Right lobe of liver (tissue), 6 donors: ENCODE measurements around the gene GTPBP8. TPM values are rescaled to one million over a fixed set of nuclear protein-coding genes. Genes with fewer than 3 reads are reported as not detected.
"Not testable (repeated sequence)": the region's sequence is repeated elsewhere in the genome, so short reads cannot be mapped to it uniquely, and the experiment has no call there.

Source experiments
- ATAC-seq, 4 donors: fragments of 200-7000 bp; cut with Tn5 transposase; one replicate each; pipeline ENCODE4 v1.9.1; 2020; ENCODE audit warnings: mild to moderate bottlenecking in 4 of 4, moderate library complexity in 4 of 4
- DNase-seq, 3 donors: peaks; one replicate each; pipeline ENCODE4 v3.0.0-alpha.2; 2020
- H3K27ac ChIP-seq, 3 donors: fragments of 200-600 bp; one replicate each; pipeline ENCODE4 v1.8.0; 2022
- H3K27me3 ChIP-seq, 2 donors: fragments of 200-600 bp; one replicate each; pipeline ENCODE4 v1.8.0; 2022
- H3K36me3 ChIP-seq, 4 donors: fragments of 200-600 bp; sonication (generic) in 1 of 4; one replicate each; pipeline versions ENCODE4 v1.5.1 to v1.8.0; 2017 to 2022; ENCODE audit warnings: control low read depth in 1 of 4
- H3K4me1 ChIP-seq, 4 donors: fragments of 200-600 bp; sonication (generic) in 1 of 4; one replicate each; pipeline versions ENCODE4 v1.5.1 to v1.8.0; 2017 to 2022; ENCODE audit warnings: control low read depth in 1 of 4
- H3K4me3 ChIP-seq, 3 donors: fragments of 200-600 bp; one replicate each; pipeline ENCODE4 v1.8.0; 2022
- H3K9me3 ChIP-seq, 4 donors: fragments of 200-600 bp; sonication (generic) in 1 of 4; one replicate each; pipeline versions ENCODE4 v1.5.1 to v1.8.0; 2017 to 2022; ENCODE audit warnings: control low read depth in 1 of 4
- CTCF ChIP-seq, 4 donors: fragments of 200-600 bp in 3 of 4; fragments of 450-650 bp in 1 of 4; IDR thresholded peaks; one replicate each; pipeline versions ENCODE4 v1.5.1 to v1.8.0; 2016 to 2022; ENCODE audit warnings: antibody characterized with exemption in 4 of 4, mild to moderate bottlenecking in 2 of 4
- POLR2A ChIP-seq: fragments of 450-650 bp; IDR thresholded peaks from one replicate; pipeline ENCODE4 v1.6.1; 2017; ENCODE audit warnings: antibody characterized with exemption, mild to moderate bottlenecking
- WGBS: methylation state at CpG from one replicate; pipeline ENCODE4 v1.1.6; 2018; ENCODE audit warnings: low coverage, low lambda C conversion rate; ENCODE audit not compliant: insufficient coverage; ENCODE audit errors: missing lambda C conversion rate; 5-methylcytosine and 5-hydroxymethylcytosine counted together
- intact Hi-C, 2 donors: fragments of 100-400 bp; cut with DNase I; formaldehyde crosslinking; loops; one replicate each; pipeline versions ENCODE4 v1.11.2 to v1.14.1; 2022
- total RNA-seq, 6 experiments: library from RNA; depleted of rRNA in 2 of 6; stranded (reverse); fragments of >200 nt in 2 of 6; fragmentation: NEBNext Ultra II Directional in 3 of 6; extraction: Animal tissue kit (Norgen Biotek cat#: 25700) in 3 of 6; gene quantifications; one replicate each; pipeline versions ENCODE4 v1.1.0 to v1.2.4, GENCODE V29; 2016 to 2023
- donor health status: DM: no; HTN: yes; CAD: no.
- donor health status: DM: no; HTN: no; CAD: no.
- donor health status: DM: no; HTN: no; CAD: no.
- donor health status: DM: no; HTN: yes; CAD: no.
- donor health status: DM: no; HTN: yes; CAD: no.

The GTPBP8 gene
- total RNA-seq, 6 experiments from 2014 or later, result 3.7 to 16.2 (median 7.5) TPM

GRCh38 chr3:113039546-113039945 is 48.8 kb downstream of the GTPBP8 start:
- no peak for ATAC-seq
- 97% methylated on average over 5 of the region's 5 CpGs for WGBS

GRCh38 chr3:113040231-113040630 is 49.4 kb downstream of the GTPBP8 start:
- Histone ChIP-seq H3K4me1 (no peaks in the 10 kb centered on the region), H3K9me3 (no peaks in the 10 kb centered on the region), H3K27ac (no peak overlapping the region), H3K36me3 (no peaks in the 10 kb centered on the region), H3K4me3 (no peak overlapping the region), H3K27me3 (no peaks in the 10 kb centered on the region)
- ATAC-seq (no peak), DNase-seq (no peak)
- WGBS, result 75% methylated on average over 4 of the region's 4 CpGs
- intact Hi-C loops, result no loop called here
- no peak for TF ChIP-seq POLR2A
- TF ChIP-seq CTCF (IDR thresholded peaks at IDR 0.05), result no peak

More at GRCh38 chr3:113039546-113039945, 48.8 kb downstream of the GTPBP8 start:
- Histone ChIP-seq H3K4me3 (no peak overlapping the region), H3K27me3 (no peaks in the 10 kb centered on the region), H3K9me3 (no peaks in the 10 kb centered on the region), H3K4me1 (no peaks in the 10 kb centered on the region), H3K27ac (no peak overlapping the region), H3K36me3 (no peaks in the 10 kb centered on the region)
- intact Hi-C loops, result no loop called here
- TF ChIP-seq POLR2A (no peak), CTCF (IDR thresholded peaks at IDR 0.05) (no peak)
- DNase-seq, result no peak

- no peaks in the 10 kb centered on the region for H3K9me3 ChIP-seq
- no peaks in the 10 kb centered on the region for H3K36me3 ChIP-seq
- no peak overlapping the region for H3K4me3 ChIP-seq
- DNase-seq (no peak), ATAC-seq (no peak)
- intact Hi-C loops, result no loop called here
- TF ChIP-seq CTCF (IDR thresholded peaks at IDR 0.05) (no peak), POLR2A (no peak)
- no peaks in the 10 kb centered on the region for H3K27me3 ChIP-seq
- 58% methylated on average over 2 of the region's 2 CpGs for WGBS
- no peak overlapping the region for H3K27ac ChIP-seq
- no peaks in the 10 kb centered on the region for H3K4me1 ChIP-seq
Observed at GRCh38 chr3:113043686-113044085, 52.9 kb downstream of the GTPBP8 start.

GRCh38 chr3:113046186-113046965 is 55.6 kb downstream of the GTPBP8 start:
- H3K36me3 ChIP-seq, H3K9me3 ChIP-seq, H3K27ac ChIP-seq, intact Hi-C loops, H3K4me3 ChIP-seq, H3K27me3 ChIP-seq, DNase-seq, H3K4me1 ChIP-seq, ATAC-seq: not testable (repeated sequence)
- no CpG with 5 or more reads among the region's 55 CpGs for whole genome bisulfite sequencing

GRCh38 chr3:113051302-113051711 is 60.5 kb downstream of the GTPBP8 start:
- TF ChIP-seq POLR2A (no peak), CTCF (IDR thresholded peaks at IDR 0.05) (peak; percentile 92 to 96 (median 94))
- intact Hi-C loops, result loop anchor here (5.0 kb wide), 1 partner anchor 236 kb away; no protein-coding TSS in a partner anchor
- ATAC-seq (peak; percentile 96 to 100 (median 96)), DNase-seq (peak; percentile 58 to 79 (median 71))
- Histone ChIP-seq H3K36me3 (no peaks in the 10 kb centered on the region), H3K4me1 (peaks cover 0 to 13% (median 0%) of the 10 kb centered on the region in 4 donors), H3K27ac (no peak overlapping the region), H3K27me3 (no peaks in the 10 kb centered on the region), H3K9me3 (no peaks in the 10 kb centered on the region), H3K4me3 (no peak overlapping the region)
- 3% methylated on average over 12 of the region's 12 CpGs for WGBS
